Stimulated activated CD8-positive, alpha-beta memory T cell treated with anti-CD3 and anti-CD28 coated beads, Interleukin-15, amount 100 ng/mL, for 4 hours (primary cell): Measurements from ENCODE around the gene FOXJ3.

Source experiments
- DNase-seq, 2 donors: peaks; one replicate each; pipeline ENCODE4 v3.0.0-alpha.2; 2020; ENCODE audit warnings: low read depth in 2 of 2

The FOXJ3 gene

GRCh38 chr1:42167611-42168390, 167.2 kb downstream of the FOXJ3 start:
- no peak for DNase-seq

GRCh38 chr1:42165511-42166210, 169.4 kb downstream of the FOXJ3 start:
- no peak for DNase-seq

GRCh38 chr1:42164551-42165420, 170.2 kb downstream of the FOXJ3 start, which contains the start of gene GUCA2A:
Gene GUCA2A (minus strand): TSS chr1:42164745. CDS start chr1:42164712, 33 bp downstream.
- no peak for DNase-seq

- DNase-seq = no peak
Observed at GRCh38 chr1:42163536-42164503, 171.2 kb downstream of the FOXJ3 start.

GRCh38 chr1:42163114-42163513, 171.9 kb downstream of the FOXJ3 start:
- DNase-seq = no peak

GRCh38 chr1:42162181-42162580, 172.9 kb downstream of the FOXJ3 start:
- DNase-seq = no peak

- DNase-seq = no peak
Observed at GRCh38 chr1:42158189-42158588, 176.8 kb downstream of the FOXJ3 start.

GRCh38 chr1:42157667-42158066, 177.4 kb downstream of the FOXJ3 start:
- DNase-seq = no peak

- DNase-seq = no peak
Observed at GRCh38 chr1:42155362-42155761, 179.7 kb downstream of the FOXJ3 start.

GRCh38 chr1:42154685-42155084, 180.3 kb downstream of the FOXJ3 start:
- no peak for DNase-seq

GRCh38 chr1:42153624-42154023, 181.4 kb downstream of the FOXJ3 start:
- no peak for DNase-seq

GRCh38 chr1:42152907-42153600, 182.0 kb downstream of the FOXJ3 start, which contains the start of gene GUCA2B:
Gene GUCA2B (plus strand): TSS chr1:42153410. CDS start chr1:42153451, 41 bp downstream.
- DNase-seq = no peak

- no peak for DNase-seq
Observed at GRCh38 chr1:42152119-42152518, 182.9 kb downstream of the FOXJ3 start.

GRCh38 chr1:42150651-42151050, 184.4 kb downstream of the FOXJ3 start:
- DNase-seq = no peak

GRCh38 chr1:42148166-42148565, 186.9 kb downstream of the FOXJ3 start:
- DNase-seq = no peak

GRCh38 chr1:42146626-42147320, 188.3 kb downstream of the FOXJ3 start:
- peak in 1 of 2 donors; percentile 32 for DNase-seq

- DNase-seq = no peak
Observed at GRCh38 chr1:42145764-42146625, 189.0 kb downstream of the FOXJ3 start.

- DNase-seq = no peak
Observed at GRCh38 chr1:42145389-42145716, 189.7 kb downstream of the FOXJ3 start.
